ENCODE measurements around the gene FAM124B.
"Not testable (repeated sequence)": the region's sequence is repeated elsewhere in the genome, so short reads cannot be mapped to it uniquely, and the experiment has no call there.

Gene FAM124B

DNA sequence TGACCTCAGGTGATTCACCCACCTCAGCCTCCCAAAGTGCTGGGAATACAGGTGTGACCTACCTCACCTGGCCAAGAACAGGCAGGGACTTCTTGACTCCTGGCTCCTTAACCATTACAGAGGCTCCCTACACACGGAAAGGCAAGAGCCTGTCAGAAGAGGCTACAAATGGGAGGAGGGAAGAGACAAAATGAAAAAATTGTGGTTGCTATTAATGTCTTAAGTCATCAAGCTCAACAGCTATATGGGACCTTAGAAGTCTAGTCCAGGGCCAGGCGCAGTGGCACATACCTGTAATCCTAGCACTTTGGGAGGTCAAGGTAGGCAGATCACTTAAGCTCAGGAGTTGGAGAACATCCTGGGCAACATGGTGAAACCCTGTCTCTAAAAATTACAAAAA, 11.5 kb upstream of the FAM124B start:
- DNase-seq (ENCODE audit: low read depth in 2 of 2), result no peak

DNA sequence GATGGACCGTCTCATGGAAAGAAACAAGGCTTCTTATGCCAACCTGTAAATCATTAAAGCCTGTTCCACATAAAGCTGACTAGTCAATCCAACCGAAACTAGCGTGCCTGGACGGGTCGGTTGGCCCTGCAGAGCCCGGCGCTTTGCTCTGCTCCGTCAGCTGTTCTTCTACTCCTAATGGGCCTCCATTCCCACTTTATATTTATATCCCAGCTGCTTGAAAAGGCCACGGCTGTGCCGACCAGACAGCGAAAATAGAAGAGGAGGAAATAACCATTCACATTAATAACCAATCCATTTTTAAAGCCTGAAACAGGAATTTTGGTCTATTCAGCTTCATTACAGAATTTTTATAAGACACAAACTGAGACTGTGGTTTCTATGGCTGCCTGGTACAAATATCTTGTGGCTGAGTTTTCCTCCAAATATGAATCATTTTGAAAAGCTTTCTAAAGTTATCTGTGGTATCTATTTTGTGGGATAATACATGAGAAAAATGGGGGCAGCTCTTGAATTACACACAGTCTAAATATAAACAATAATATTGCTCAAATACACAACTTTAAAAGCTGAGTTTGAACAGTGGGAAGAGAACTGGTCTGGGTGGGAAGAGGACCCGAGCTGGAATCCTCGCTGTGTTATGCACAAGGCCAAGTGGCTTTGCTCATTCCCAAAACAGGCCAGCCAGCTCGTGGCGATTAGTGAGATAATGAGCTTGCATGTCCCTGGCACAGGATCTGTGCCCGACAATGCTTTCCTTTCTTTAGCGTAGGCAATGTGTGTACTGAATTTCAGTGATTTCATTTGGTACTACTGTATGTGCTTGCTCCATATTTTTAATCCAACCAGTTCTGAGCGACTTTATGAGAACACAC, 10.5 kb upstream of the FAM124B start:
- no peak for DNase-seq (ENCODE audit: low read depth in 2 of 2)

- no peak for DNase-seq (ENCODE audit: low read depth in 2 of 2)
Measured at GRCh38 chr2:224410946-224411561, 9.1 kb upstream of the FAM124B start.

DNA sequence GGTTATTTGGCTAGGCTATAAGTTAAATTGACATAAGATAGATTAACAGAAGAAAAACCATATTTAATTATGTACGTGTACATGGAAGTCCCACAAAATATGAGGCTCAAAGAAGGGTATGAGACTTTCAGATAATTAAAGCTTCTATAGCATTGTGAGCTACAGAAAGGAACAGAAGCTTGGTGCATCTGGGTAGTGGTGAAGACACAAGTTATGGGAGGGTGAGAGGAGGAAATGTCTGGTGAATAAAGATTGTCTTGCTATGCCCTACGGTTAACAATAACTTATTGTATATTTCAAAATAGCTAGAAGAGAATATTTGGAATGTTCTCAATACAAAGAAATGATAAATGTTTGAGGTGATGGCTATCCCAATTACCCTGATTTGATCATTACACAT, 6.8 kb upstream of the FAM124B start:
- DNase-seq (ENCODE audit: low read depth in 2 of 2), result no peak

DNA sequence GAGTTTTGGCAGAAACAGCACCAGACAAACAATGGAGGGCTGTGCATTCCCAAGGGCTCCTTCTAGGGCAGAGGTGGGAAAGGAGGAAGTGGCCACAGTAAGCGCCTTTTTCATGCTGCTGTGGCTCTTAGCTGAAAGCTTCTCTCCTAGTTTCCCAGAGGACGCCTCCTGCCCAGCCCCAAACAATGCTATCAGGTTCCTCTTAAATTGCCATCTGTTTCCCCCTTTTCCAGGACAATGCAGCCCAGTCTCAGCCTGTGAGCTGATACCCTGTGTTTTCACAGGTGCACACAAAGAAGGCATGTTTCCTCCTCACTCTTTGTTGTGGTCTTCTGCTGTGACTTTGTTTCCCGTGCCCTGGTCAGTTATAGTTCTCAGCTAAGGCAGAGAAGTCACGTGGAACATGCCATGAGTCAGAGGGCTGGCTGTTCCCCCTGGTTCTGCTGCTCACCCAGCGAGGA, 5.4 kb upstream of the FAM124B start:
- no peak for DNase-seq (ENCODE audit: low read depth in 2 of 2)

DNA sequence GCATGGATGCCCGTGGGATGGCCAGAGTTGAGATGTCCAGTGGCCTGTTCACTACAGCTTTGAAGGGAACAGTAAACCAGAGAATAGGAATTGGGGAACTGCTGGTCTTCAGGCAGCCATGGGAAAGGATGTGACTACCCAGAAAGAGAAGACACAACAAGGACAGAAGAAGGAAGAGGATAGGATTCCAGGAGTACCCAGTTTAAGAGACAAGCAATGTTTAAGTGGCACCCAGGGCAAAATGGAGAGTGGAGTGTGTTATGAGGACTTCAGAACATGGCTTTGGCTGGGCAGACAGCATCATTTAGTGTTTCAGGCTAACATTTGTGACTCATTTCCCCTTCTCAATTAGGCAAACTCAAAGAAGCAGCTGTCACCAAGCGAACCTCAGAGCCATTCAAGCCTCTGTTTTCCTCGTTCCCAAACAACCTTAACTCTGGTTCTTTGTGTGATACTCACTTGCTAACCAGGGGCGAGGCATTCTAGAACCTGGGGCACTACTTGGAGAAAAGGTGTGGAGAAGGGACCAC, 4.0 kb upstream of the FAM124B start:
- DNase-seq (ENCODE audit: low read depth in 2 of 2), result no peak

GRCh38 chr2:224405412-224405811, 3.5 kb upstream of the FAM124B start:
- no peak for DNase-seq (ENCODE audit: low read depth in 2 of 2)

GRCh38 chr2:224404796-224405195, 2.9 kb upstream of the FAM124B start:
- no peak for DNase-seq (ENCODE audit: low read depth in 2 of 2)

- no peak for DNase-seq (ENCODE audit: low read depth in 2 of 2)
Measured at GRCh38 chr2:224403657-224404056, 1.8 kb upstream of the FAM124B start.

DNA sequence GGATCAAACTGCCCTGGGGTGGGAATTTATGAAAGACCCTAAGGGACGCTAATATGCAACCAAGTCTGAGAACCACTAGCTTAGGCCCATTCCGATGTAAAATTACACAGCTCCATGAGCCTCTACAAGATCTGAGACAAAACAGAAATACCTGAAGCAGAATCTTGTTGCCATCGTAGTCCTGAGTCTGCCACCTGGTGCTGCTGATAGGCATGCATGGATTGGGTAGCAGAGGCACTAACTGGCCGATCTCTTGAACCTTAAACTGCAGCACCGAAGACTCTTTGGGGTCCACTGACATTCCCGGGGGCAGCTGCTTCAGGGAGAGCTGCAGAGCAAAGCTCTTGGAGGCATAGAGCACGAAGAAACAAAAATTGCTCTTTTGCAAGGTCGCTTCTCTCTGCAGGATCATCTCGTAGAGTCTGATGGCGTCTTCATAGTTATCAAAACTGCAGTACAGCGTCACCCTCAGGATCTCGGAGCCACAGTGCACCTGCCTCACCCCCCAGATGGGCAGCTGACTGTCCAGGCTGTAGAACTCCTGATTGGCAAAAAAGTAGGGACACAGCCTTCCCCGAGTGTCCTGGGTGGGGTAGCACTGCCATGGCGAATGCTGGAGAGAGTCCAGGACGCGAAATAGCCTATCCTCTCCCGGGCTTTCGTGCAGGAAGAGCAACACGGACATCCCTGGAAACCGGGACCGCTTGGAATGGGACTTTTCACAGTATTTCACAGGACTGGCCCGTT, 848 bp downstream of the FAM124B start:
- no peak for DNase-seq (ENCODE audit: low read depth in 2 of 2)

GRCh38 chr2:224400174-224400810, 1.6 kb downstream of the FAM124B start:
- DNase-seq (ENCODE audit: low read depth in 2 of 2), result no peak

DNA sequence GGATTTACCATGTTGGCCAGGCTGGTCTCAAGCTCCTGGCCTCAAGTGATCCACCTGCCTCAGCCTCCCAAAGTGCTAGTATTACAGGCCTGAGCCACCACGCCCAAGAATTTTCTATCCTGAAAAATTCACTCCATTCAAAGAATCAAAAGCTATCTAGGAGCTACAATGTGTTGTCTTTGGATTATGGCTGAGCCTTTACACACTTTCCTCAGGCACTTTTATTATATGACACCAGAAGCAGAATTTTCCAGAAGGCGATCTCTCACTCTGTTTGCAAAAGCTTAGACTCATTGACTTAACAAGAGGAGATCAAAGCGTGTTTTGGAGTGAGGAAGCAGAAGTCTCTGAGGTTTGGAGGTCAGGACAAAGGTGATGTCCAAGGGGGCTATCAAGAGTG, 3.6 kb downstream of the FAM124B start:
- no peak for DNase-seq (ENCODE audit: low read depth in 2 of 2)

- DNase-seq (ENCODE audit: low read depth in 2 of 2), result not testable (repeated sequence)
Measured at GRCh38 chr2:224397100-224397499, 4.8 kb downstream of the FAM124B start.

DNA sequence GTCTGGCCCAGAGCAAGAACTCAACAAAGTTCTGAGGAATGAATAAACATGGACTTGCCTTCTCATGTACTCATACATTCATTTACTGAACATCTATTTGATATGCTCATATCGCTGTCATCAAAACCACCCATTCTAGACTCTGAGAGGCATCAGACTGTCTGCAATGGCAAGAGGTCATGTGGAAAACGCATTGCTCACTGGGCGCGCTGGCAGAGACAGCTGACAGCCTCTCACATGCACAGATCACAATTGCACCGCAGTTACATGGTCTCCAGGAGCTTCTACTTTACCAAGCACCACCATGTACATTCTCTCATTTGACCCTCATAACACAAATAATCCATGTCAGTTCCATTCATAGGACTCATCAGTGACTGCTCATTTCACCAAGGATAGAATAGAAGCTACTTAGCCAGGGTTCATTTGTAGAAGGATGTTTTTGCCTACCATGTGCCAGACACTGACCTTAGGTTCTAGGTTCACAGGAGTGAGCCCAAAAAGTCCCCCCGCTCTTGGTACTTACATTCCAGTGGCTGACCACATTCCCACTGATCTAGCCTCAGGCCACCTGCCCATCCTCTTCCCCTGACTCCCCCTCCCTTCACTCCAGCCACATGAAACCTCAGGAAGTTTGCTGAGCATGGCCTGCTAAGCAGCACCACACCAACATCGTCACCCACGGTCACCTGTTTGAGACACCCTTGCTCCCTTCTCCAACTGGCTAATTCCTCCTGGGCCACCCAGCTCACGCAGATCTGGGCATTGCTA, 6.1 kb downstream of the FAM124B start:
- no peak for DNase-seq (ENCODE audit: low read depth in 2 of 2)

- no peak for DNase-seq (ENCODE audit: low read depth in 2 of 2)
Measured at GRCh38 chr2:224393157-224393872, 8.6 kb downstream of the FAM124B start.

DNA sequence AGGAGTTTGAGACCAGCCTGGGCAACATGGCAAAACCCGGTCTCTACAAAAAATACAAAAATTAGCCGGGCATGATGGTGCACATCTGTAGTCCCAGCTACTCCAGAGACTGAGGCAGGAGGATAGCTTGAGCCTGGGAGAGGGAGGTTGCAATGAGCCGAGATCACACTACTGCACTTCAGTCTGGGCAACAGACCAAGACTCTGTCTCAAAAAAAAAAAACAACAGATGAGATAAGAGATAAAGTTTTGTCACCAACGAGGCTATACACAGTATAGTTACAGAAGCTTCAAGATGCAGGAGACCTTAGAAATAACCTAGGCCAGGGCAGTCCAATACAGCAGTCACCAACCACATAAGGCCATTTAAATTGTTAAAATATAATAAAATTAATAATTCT, 9.4 kb downstream of the FAM124B start:
- no peak for DNase-seq (ENCODE audit: low read depth in 2 of 2)

DNA sequence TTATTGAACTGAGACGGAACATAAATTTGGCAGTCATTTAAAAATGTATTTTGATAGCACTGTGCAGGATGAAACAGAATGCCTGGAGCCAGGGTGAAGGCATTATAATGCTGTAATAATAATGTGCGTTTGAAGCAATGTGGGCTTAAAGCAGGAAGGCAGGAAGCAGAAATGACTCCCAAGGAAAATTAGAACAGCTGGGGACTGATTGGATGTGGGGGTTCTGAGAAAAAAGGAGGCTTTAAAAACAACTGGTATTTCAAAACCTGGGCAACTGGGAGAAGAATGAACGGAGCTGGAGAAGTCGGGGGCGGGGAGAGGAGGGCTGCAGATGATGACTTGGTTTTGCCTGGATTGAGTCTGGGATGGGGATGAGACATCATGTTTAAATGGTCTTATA, 12.6 kb downstream of the FAM124B start:
- DNase-seq (ENCODE audit: low read depth in 2 of 2), result no peak

DNA sequence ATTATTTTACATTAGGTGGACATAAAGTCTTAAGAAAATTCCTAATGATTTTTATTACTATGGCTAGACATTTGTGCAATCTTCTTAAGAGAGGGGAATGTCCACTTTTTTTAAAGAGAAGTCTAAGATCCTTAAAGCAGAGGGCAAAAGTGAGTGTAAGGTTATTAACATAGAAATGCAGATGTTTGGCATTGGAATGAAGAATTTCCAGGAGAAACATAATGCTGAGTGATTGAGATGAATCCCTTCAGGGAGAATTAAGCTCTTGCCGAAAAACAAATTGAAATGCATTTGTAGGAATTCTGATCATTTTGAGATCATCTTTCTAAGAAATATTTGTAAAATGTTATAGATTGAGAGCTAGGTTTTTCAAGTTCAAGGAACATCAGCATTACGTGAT, 15.0 kb downstream of the FAM124B start:
- no peak for DNase-seq (ENCODE audit: low read depth in 2 of 2)

DNA sequence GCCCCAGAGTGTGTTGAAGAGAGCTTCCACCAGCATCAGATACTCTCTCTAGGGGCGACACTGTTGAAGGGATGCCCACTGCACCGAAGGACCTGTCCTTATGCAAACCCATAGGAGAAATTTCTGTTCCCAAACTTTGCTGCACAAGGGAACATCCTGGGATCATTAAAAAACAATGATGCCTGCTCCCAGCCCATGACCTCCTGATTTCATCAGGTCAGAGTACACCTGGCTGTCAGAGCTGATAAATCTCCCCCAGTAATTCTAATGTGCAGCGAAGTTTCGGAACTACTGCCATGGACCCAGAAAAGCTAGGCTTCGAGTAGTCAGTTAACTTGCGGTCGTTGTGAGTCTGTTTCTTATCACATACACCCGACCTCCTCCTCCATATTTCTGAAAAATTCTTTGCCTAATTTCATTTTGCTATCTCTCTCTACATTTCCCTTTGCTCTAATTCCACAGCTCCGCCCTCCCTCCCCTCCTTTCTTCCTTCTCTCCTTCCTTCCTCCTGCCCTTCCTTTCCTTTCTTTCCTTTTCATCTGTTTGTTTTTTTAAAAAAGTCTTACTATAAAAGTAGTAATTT, 18.8 kb downstream of the FAM124B start:
- DNase-seq (ENCODE audit: low read depth in 2 of 2), result no peak

DNA sequence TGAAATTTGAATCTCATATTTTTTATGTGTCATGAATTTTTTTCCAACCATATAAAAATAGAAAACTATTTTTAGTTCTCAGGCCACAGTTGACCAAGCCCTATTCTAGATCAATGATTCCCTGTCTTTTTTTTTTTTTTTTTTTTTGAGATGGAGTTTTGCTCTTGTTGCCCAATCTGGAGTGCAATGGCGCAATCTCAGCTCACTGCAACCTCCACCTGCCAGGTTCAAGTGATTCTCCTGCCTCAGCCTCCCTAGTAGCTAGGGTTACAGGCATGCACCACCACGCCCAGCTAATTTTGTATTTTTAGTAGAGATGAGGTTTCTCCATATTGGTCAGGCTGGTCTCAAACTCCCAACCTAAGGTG, 19.6 kb downstream of the FAM124B start:
- DNase-seq (ENCODE audit: low read depth in 2 of 2), result not testable (repeated sequence)

All from stimulated activated CD8-positive, alpha-beta memory T cell treated with anti-CD3 and anti-CD28 coated beads, Interleukin-15, amount 100 ng/mL, for 4 hours (primary cell).